Measurements from ENCODE around the gene KLF3. TPM values are rescaled to one million over a fixed set of nuclear protein-coding genes. Genes with fewer than 3 reads are reported as not detected.

Gene KLF3
- total and polyA plus RNA-seq, 2 experiments from 2014 or later, result 15.0 to 16.5 TPM

- Mint-ChIP-seq H3K4me1 (peaks cover 13% of the 10 kb centered on the region), H3K27ac (no peak overlapping the region), H3K27me3 (ENCODE audit: insufficient read depth, low read depth, poor library complexity) (peaks cover 6% of the 10 kb centered on the region), H3K4me3 (no peak overlapping the region), H3K36me3 (ENCODE audit: low read depth) (no peaks in the 10 kb centered on the region), H3K9me3 (peaks cover 4% of the 10 kb centered on the region; the same call in 1 of the 3 replicates)
- no peaks in the 10 kb centered on the region for H4K20me1 ChIP-seq (replicated peaks; ENCODE audit: insufficient read depth)
- no peaks in the 10 kb centered on the region for H3K36me3 ChIP-seq (ENCODE audit: insufficient read depth)
- H3K9me2 ChIP-seq (ENCODE audit: insufficient read depth), result 0 out of 2 replicates have a peak, but pooled peaks cover 7% of the 10 kb centered on the region
- DNase-seq (ENCODE audit: low spot score) (no peak), ATAC-seq (peak; percentile 40)
- no peak overlapping the region for H3K4me2 ChIP-seq
- H2AFZ ChIP-seq, result no peak overlapping the region
- TF ChIP-seq EZH2phosphoT487 (IDR thresholded peaks at IDR 0.05; ENCODE audit: unreplicated experiment), result no peak
- TF ChIP-seq JUNB (IDR thresholded peaks at IDR 0.05; ENCODE audit: unreplicated experiment), result no peak
- no peak for TF ChIP-seq POLR2AphosphoS5 (IDR thresholded peaks at IDR 0.05; ENCODE audit: low read depth)
- TF ChIP-seq EZH2 (IDR thresholded peaks at IDR 0.05; ENCODE audit: low read depth, unreplicated experiment), result no peak
- TF ChIP-seq CTCF (conservative IDR thresholded peaks at IDR 0.05; ENCODE audit: low read depth in 2 of 2), result no peak
- no peak for TF ChIP-seq NANOG (IDR thresholded peaks at IDR 0.05; ENCODE audit: borderline replicate concordance)
- no peak for TF ChIP-seq ZNF462 (CRISPR knock-in tag; IDR thresholded peaks at IDR 0.05)
- no peak for TF ChIP-seq REST (IDR thresholded peaks at IDR 0.05; ENCODE audit: unreplicated experiment)
- TF ChIP-seq ZNF331 (CRISPR knock-in tag; IDR thresholded peaks at IDR 0.05; ENCODE audit: low read depth), result no peak
- TF ChIP-seq CREB1 (CRISPR knock-in tag; IDR thresholded peaks at IDR 0.05; ENCODE audit: low read depth), result no peak
- TF ChIP-seq ZNF114 (CRISPR knock-in tag; IDR thresholded peaks at IDR 0.05), result no peak
- TF ChIP-seq ETS1 (IDR thresholded peaks at IDR 0.05), result no peak
- H3K27ac ChIP-seq (ENCODE audit: low read depth), result no peak overlapping the region
- 0 out of 2 replicates have a peak, but pooled peaks cover 7% of the 10 kb centered on the region for H3K4me1 ChIP-seq (ENCODE audit: insufficient read depth)
- H3F3A ChIP-seq (replicated peaks; ENCODE audit: low read depth), result no peaks in the 10 kb centered on the region
- H3K4me3 ChIP-seq, result no peak overlapping the region
- H3K79me2 ChIP-seq (replicated peaks; ENCODE audit: insufficient read depth), result no peaks in the 10 kb centered on the region
- H3K27me3 ChIP-seq (ENCODE audit: insufficient read depth), result no peaks in the 10 kb centered on the region
Observed at GRCh38 chr4:38723726-38724474, 59.9 kb downstream of the KLF3 start.
